ENCODE measurements around the gene NKD1.

NKD1 gene

DNA sequence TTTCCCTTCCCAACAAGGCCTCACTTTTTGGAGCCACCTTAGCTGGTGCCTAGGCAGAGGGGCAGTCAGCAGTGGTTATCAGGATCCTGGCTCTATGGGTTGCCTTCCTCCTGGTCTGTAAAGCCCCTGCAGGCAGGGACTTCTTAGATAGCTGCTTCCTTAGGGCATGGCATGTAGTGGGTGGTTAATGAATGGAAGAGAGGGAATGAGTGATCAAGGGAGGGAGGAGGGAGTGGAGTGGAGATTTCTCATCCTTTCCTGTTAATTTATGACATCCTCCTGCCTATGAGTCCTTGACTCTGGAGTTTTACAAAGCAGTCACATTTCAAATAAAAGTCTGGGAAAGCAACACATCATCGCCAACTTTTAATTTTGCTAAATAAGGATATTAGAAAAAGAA is 92.2 kb downstream of the NKD1 start:
- no peak for DNase-seq (ENCODE audit: low read depth)
- no peak overlapping the region for H3K4me3 ChIP-seq (ENCODE audit: low read depth, low read length)
- TF ChIP-seq CTCF (IDR thresholded peaks at IDR 0.05; ENCODE audit: control insufficient read depth, extremely low read depth, insufficient read depth), result no peak

DNA sequence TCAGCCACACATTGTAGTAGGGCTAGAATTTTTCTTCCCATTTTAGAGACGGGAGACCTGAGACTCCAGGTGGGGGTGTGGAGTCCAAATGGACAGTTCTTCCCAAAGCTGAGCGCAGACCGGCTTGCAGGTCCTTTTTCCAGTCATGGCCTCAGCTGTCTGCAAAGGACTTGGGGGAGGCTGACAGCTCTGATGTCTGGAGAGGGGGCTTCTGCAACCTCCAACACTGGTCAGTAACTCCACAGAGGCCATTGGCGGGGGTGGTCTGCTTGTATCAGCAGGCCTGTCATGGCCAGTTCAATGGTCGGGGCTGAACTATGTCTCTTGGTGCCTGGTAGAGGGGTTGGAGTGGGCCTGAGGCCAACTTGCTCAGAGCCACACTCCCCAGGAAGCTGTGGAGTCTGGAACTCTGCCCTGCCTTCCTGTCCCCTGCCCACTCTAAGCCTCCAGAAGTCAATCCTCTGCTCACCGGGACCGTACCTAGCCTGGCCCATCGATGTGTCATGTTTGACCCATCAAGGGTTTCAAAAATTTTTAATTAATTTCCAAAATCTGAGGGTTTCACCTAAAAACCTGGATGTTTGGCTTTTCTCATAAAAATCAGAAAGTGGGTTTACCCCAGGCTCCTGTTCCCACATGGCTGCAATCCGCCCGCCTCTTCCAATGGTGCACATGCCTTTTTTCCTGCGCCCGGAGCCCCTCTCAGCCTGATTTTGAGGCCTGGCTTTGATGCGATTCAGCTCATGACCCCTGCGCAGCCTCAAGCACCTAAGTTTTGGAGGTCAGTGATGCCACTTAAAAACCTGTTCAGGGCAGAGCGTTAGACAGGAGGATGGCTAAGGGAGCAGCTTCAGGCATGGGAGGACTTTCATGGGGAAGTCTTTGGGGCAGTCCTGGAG is 93.0 kb downstream of the NKD1 start:
- DNase-seq (ENCODE audit: low read depth), result no peak
- no peak overlapping the region for H3K4me3 ChIP-seq (ENCODE audit: low read depth, low read length)
- TF ChIP-seq CTCF (IDR thresholded peaks at IDR 0.05; ENCODE audit: control insufficient read depth, extremely low read depth, insufficient read depth), result no peak

DNA sequence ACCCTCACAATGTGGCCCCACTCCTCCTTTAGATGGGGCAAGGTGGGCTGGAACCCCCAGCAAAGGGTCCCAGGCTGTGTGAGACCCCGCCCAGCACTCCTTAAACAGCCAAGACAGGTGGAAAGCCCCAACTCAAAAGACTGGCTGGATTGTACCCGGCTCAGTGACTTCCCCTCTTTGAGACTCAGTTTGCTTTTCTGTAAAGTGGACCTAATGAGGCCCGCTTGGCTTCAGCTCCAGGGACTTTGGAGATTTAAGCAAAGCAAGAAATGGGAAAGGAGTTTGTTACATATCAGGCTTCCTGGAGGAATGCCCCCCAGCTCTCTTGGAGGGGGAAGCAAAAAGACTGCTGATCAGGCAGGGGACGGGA is 93.6 kb downstream of the NKD1 start:
- H3K4me3 ChIP-seq (ENCODE audit: low read depth, low read length), result no peak overlapping the region
- no peak for DNase-seq (ENCODE audit: low read depth)
- TF ChIP-seq CTCF (IDR thresholded peaks at IDR 0.05; ENCODE audit: control insufficient read depth, extremely low read depth, insufficient read depth), result no peak

- TF ChIP-seq CTCF (IDR thresholded peaks at IDR 0.05; ENCODE audit: control insufficient read depth, extremely low read depth, insufficient read depth), result no peak
- DNase-seq (ENCODE audit: low read depth), result no peak
- H3K4me3 ChIP-seq (ENCODE audit: low read depth, low read length), result no peak overlapping the region
Measured at GRCh38 chr16:50642349-50642748, 94.2 kb downstream of the NKD1 start.

- no peak for DNase-seq (ENCODE audit: low read depth)
Measured at GRCh38 chr16:50643192-50643591, 95.0 kb downstream of the NKD1 start.

DNA sequence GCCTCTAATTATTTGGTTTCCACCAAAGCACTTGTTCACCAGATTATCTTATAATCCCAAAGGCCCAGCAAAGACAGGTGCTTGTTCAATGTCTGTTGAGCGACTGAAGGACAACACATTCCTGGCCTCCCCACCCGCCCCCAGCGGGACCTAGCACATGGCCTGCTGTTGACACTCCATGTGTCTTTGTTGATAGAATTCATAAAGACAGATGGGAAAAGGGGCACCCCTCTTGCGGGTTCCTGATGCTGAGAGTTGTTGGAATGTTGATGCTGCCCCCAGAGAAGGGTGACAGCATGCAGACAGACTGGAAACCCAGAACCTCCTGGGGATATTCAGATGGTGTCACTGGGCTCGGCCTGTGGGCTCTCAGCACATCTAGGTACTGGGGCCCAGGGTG is 96.0 kb downstream of the NKD1 start:
- DNase-seq (ENCODE audit: low read depth), result no peak
- H3K4me3 ChIP-seq (ENCODE audit: low read depth, low read length), result no peak overlapping the region
- no peak for TF ChIP-seq CTCF (IDR thresholded peaks at IDR 0.05; ENCODE audit: control insufficient read depth, extremely low read depth, insufficient read depth)

More at GRCh38 chr16:50643192-50643591, 95.0 kb downstream of the NKD1 start:
- no peak overlapping the region for H3K4me3 ChIP-seq (ENCODE audit: low read depth, low read length)
- no peak for TF ChIP-seq CTCF (IDR thresholded peaks at IDR 0.05; ENCODE audit: control insufficient read depth, extremely low read depth, insufficient read depth)

DNA sequence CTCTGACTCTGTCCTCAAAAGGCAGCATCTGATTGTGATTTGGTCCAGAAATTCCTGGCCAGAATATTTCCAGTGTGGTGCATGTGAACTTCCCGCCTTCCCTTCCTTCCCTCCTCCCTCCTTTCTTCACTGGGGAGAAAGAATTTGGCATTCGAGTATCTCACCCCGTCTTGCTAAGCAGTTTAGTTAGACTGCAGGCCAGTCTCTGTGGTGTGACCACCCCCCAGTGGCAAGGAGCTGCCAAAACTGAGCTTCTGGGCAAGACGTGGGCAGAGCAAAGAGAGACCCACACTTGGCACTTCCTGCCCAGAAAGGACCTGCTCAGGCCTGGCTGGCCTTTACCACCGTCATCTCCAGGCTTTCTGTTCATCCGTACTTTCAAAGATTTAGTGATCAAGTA is 96.5 kb downstream of the NKD1 start:
- DNase-seq (ENCODE audit: low read depth), result no peak
- H3K4me3 ChIP-seq (ENCODE audit: low read depth, low read length), result no peak overlapping the region
- peak; percentile 58 for TF ChIP-seq CTCF (IDR thresholded peaks at IDR 0.05; ENCODE audit: control insufficient read depth, extremely low read depth, insufficient read depth)
